ENCODE data around the gene WDR20.

WDR20 gene

DNA sequence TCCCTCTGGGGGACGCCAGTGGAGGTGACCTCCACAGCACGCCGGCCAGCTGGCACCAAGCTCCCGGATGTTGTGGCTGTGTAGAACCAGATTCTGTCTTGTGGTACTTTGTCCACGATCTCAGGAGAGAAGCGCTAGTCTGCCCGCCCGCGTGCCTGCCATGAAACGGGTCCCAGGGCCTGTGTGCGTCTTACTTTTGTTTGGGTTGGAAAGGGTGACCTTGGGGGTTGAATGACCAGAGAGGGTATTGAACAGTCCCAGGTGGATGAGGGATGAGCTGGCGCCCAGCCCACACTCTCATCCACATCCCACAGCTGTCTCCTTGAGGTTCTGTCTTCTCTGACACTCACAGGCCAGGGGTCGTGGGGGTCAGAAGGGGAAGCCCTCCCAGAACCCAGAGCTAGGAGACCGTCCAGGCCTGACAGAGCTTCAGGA is 78.3 kb downstream of the WDR20 start:
- no peaks in the 10 kb centered on the region for H3K27me3 ChIP-seq
- H3K9me3 ChIP-seq (replicated peaks in 1 of 11), result no peaks in the 10 kb centered on the region
- H4K20me1 ChIP-seq, result peaks cover 62 to 99% (median 84%) of the 10 kb centered on the region in 11 experiments
- H3K27ac ChIP-seq, result no peak overlapping the region
- no peak overlapping the region; a peak in 1 of 22 replicates for H3K9ac ChIP-seq
- peaks cover 40 to 68% (median 65%) of the 10 kb centered on the region in 10 experiments for H3K4me1 ChIP-seq
- TF ChIP-seq Cebpa-rat (IDR thresholded peaks at IDR 0.05), result no peak
- no peak overlapping the region for H3K4me3 ChIP-seq
- peak overlapping the region in 8 of 11 experiments; percentile 27 to 83 (median 68); a peak in 12 of 22 replicates for H3K4me2 ChIP-seq
- H3K36me3 ChIP-seq, result peaks cover 0 to 61% (median 22%) of the 10 kb centered on the region in 11 experiments; a peak in 19 of 22 replicates

GRCh38 chr14:102218688-102219087 is 79.0 kb downstream of the WDR20 start:
- no peak for TF ChIP-seq Cebpa-rat (IDR thresholded peaks at IDR 0.05)
- H3K36me3 ChIP-seq, result peaks cover 0 to 59% (median 21%) of the 10 kb centered on the region in 11 experiments; a peak in 17 of 22 replicates
- peaks cover 40 to 67% (median 65%) of the 10 kb centered on the region in 10 experiments for H3K4me1 ChIP-seq
- peak overlapping the region in 9 of 11 experiments; percentile 25 to 83 (median 72); a peak in 17 of 22 replicates for H3K4me2 ChIP-seq
- no peaks in the 10 kb centered on the region for H3K9me3 ChIP-seq (replicated peaks in 1 of 11)
- peaks cover 58 to 92% (median 78%) of the 10 kb centered on the region in 11 experiments for H4K20me1 ChIP-seq
- no peak overlapping the region for H3K4me3 ChIP-seq
- no peak overlapping the region for H3K27ac ChIP-seq
- no peaks in the 10 kb centered on the region for H3K27me3 ChIP-seq
- peak overlapping the region in 2 of 11 experiments; percentile 26 to 37; a peak in 2 of 22 replicates for H3K9ac ChIP-seq

DNA sequence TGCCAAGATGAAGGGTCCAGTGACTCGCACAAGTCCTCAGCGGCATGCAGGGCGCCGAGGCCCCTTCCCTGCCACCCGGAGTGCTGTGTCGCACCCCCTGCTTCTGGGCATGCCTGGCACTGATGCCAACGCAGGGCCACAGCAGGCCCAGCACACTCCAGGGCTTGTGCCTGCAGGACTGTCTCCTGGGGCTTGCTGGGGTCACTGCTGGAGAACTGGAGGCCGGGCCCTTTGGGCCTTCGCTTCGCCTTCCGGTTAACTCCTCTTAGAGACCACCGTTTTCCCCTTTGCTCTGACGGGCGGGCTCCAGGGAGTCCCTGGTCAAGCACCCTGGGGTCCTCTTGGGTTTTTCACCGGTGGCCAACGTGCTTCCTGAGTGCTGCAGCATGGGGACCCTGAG is 79.6 kb downstream of the WDR20 start:
- Histone ChIP-seq H3K4me3 (no peak overlapping the region), H3K36me3 (peaks cover 0 to 58% (median 17%) of the 10 kb centered on the region in 11 experiments; a peak in 14 of 22 replicates), H3K27me3 (no peaks in the 10 kb centered on the region), H4K20me1 (peaks cover 52 to 86% (median 72%) of the 10 kb centered on the region in 11 experiments), H3K4me1 (peaks cover 40 to 67% (median 64%) of the 10 kb centered on the region in 10 experiments), H3K27ac (peak overlapping the region in 3 of 11 experiments; percentile 30 to 33 (median 33); a peak in 3 of 22 replicates), H3K9ac (peak overlapping the region in 4 of 11 experiments; percentile 12 to 42 (median 32); a peak in 3 of 22 replicates), H3K4me2 (peak overlapping the region; percentile 25 to 83 (median 63)), H3K9me3 (replicated peaks in 1 of 11) (no peaks in the 10 kb centered on the region)
- TF ChIP-seq Cebpa-rat (IDR thresholded peaks at IDR 0.05), result no peak

- no peak for TF ChIP-seq Cebpa-rat (IDR thresholded peaks at IDR 0.05)
- peak overlapping the region in 3 of 11 experiments; percentile 30 to 33 (median 33); a peak in 2 of 22 replicates for H3K27ac ChIP-seq
- H3K4me2 ChIP-seq, result peak overlapping the region; percentile 25 to 83 (median 63)
- peaks cover 52 to 80% (median 66%) of the 10 kb centered on the region in 11 experiments for H4K20me1 ChIP-seq
- H3K9me3 ChIP-seq (replicated peaks in 1 of 11), result no peaks in the 10 kb centered on the region
- H3K27me3 ChIP-seq, result no peaks in the 10 kb centered on the region
- H3K9ac ChIP-seq, result peak overlapping the region in 3 of 11 experiments; percentile 12 to 37 (median 26); a peak in 1 of 22 replicates
- no peak overlapping the region for H3K4me3 ChIP-seq
- H3K4me1 ChIP-seq, result peaks cover 38 to 66% (median 62%) of the 10 kb centered on the region in 10 experiments
- H3K36me3 ChIP-seq, result peaks cover 0 to 56% (median 17%) of the 10 kb centered on the region in 11 experiments; a peak in 14 of 22 replicates
Observed at GRCh38 chr14:102220031-102220430, 80.3 kb downstream of the WDR20 start.

GRCh38 chr14:102221026-102221425 is 81.3 kb downstream of the WDR20 start:
- peaks cover 0 to 51% (median 11%) of the 10 kb centered on the region in 11 experiments; a peak in 11 of 22 replicates for H3K36me3 ChIP-seq
- H3K9ac ChIP-seq, result no peak overlapping the region
- no peak for TF ChIP-seq Cebpa-rat (IDR thresholded peaks at IDR 0.05)
- no peaks in the 10 kb centered on the region for H3K9me3 ChIP-seq (replicated peaks in 1 of 11)
- H3K27ac ChIP-seq, result no peak overlapping the region
- no peaks in the 10 kb centered on the region for H3K27me3 ChIP-seq
- peaks cover 29 to 61% (median 53%) of the 10 kb centered on the region in 10 experiments for H3K4me1 ChIP-seq
- no peak overlapping the region for H3K4me3 ChIP-seq
- peak overlapping the region in 6 of 11 experiments; percentile 14 to 68 (median 21); a peak in 6 of 22 replicates for H3K4me2 ChIP-seq
- H4K20me1 ChIP-seq, result peaks cover 42 to 70% (median 56%) of the 10 kb centered on the region in 11 experiments

GRCh38 chr14:102222009-102222575 is 82.4 kb downstream of the WDR20 start:
- no peak overlapping the region for H3K27ac ChIP-seq
- peaks cover 26 to 57% (median 45%) of the 10 kb centered on the region in 10 experiments for H3K4me1 ChIP-seq
- no peak for TF ChIP-seq Cebpa-rat (IDR thresholded peaks at IDR 0.05)
- H3K27me3 ChIP-seq, result no peaks in the 10 kb centered on the region
- no peak overlapping the region for H3K4me2 ChIP-seq
- no peak overlapping the region for H3K4me3 ChIP-seq
- H4K20me1 ChIP-seq, result peaks cover 31 to 66% (median 45%) of the 10 kb centered on the region in 11 experiments
- H3K9me3 ChIP-seq (replicated peaks in 1 of 11), result no peaks in the 10 kb centered on the region
- peaks cover 0 to 51% (median 11%) of the 10 kb centered on the region in 11 experiments; a peak in 11 of 22 replicates for H3K36me3 ChIP-seq
- H3K9ac ChIP-seq, result no peak overlapping the region

- H3K9ac ChIP-seq, result no peak overlapping the region
- H3K4me1 ChIP-seq, result peaks cover 26 to 57% (median 44%) of the 10 kb centered on the region in 10 experiments
- H3K27ac ChIP-seq, result no peak overlapping the region
- H3K4me2 ChIP-seq, result no peak overlapping the region
- H4K20me1 ChIP-seq, result peaks cover 25 to 59% (median 39%) of the 10 kb centered on the region in 11 experiments
- H3K9me3 ChIP-seq (replicated peaks in 1 of 11), result no peaks in the 10 kb centered on the region
- peaks cover 0 to 49% (median 11%) of the 10 kb centered on the region in 11 experiments; a peak in 11 of 22 replicates for H3K36me3 ChIP-seq
- TF ChIP-seq Cebpa-rat (IDR thresholded peaks at IDR 0.05), result no peak
- no peak overlapping the region for H3K4me3 ChIP-seq
- H3K27me3 ChIP-seq, result no peaks in the 10 kb centered on the region
Observed at GRCh38 chr14:102222751-102223150, 83.1 kb downstream of the WDR20 start.

GRCh38 chr14:102223682-102224081 is 84.0 kb downstream of the WDR20 start:
- Histone ChIP-seq H3K4me2 (no peak overlapping the region), H3K36me3 (peaks cover 0 to 43% (median 11%) of the 10 kb centered on the region in 11 experiments; a peak in 11 of 22 replicates), H3K27ac (no peak overlapping the region), H3K27me3 (no peaks in the 10 kb centered on the region), H3K9me3 (replicated peaks in 1 of 11) (no peaks in the 10 kb centered on the region), H4K20me1 (peaks cover 16 to 50% (median 30%) of the 10 kb centered on the region in 11 experiments), H3K4me3 (no peak overlapping the region), H3K9ac (no peak overlapping the region), H3K4me1 (peaks cover 25 to 52% (median 34%) of the 10 kb centered on the region in 10 experiments)
- TF ChIP-seq Cebpa-rat (IDR thresholded peaks at IDR 0.05), result no peak

- Histone ChIP-seq H3K4me2 (no peak overlapping the region), H3K27ac (no peak overlapping the region), H3K4me1 (peaks cover 8 to 35% (median 18%) of the 10 kb centered on the region in 10 experiments; a peak in 19 of 20 replicates), H3K36me3 (peaks cover 0 to 29% (median 10%) of the 10 kb centered on the region in 11 experiments; a peak in 9 of 22 replicates), H3K9ac (no peak overlapping the region), H3K9me3 (replicated peaks in 1 of 11) (no peaks in the 10 kb centered on the region), H3K27me3 (no peaks in the 10 kb centered on the region), H3K4me3 (no peak overlapping the region), H4K20me1 (peaks cover 0 to 36% (median 13%) of the 10 kb centered on the region in 11 experiments; a peak in 17 of 22 replicates)
- no peak for TF ChIP-seq Cebpa-rat (IDR thresholded peaks at IDR 0.05)
Observed at GRCh38 chr14:102225386-102225785, 85.7 kb downstream of the WDR20 start.

Measured in BLaER1 treated with 17β-estradiol and CSF1 and Interleukin-3, amounts not matched to agents 10 nM and 100 nM (cell line).